HEK293T (cell line): ENCODE data around the gene SLC6A12.

Experiments
- CTCF ChIA-PET: fragments of 350-600 bp; formaldehyde crosslinking; extraction: SDS; loops from one replicate; lab custom pipeline; 2021; ENCODE audit warnings: antibody characterized with exemption, inconsistent platforms; lab: Yijun Ruan, JAX
- POLR2A ChIA-PET: fragments of 350-600 bp; formaldehyde crosslinking; extraction: SDS; loops from one replicate; lab custom pipeline; 2020; ENCODE audit warnings: antibody characterized with exemption, inconsistent platforms; lab: Yijun Ruan, JAX
- DNase-seq: peaks from one replicate; pipeline ENCODE4 v3.0.0; 2012; ENCODE audit warnings: mixed read lengths; ENCODE audit errors: extremely low spot score
- ARNT ChIP-seq: fragments of 450-650 bp; IDR thresholded peaks from 2 replicates; pipeline ENCODE4 v1.6.1; 2017; ENCODE audit warnings: mild to moderate bottlenecking
- BHLHE40 ChIP-seq: fragments of 450-650 bp; IDR thresholded peaks from 2 replicates; pipeline ENCODE4 v1.6.1; 2016; ENCODE audit warnings: mild to moderate bottlenecking, moderate library complexity, borderline replicate concordance
- CTBP1 ChIP-seq: fragments of 450-650 bp; IDR thresholded peaks from 2 replicates; pipeline ENCODE4 v1.6.1; 2016; ENCODE audit warnings: borderline replicate concordance
- ELF4 ChIP-seq: fragments of 450-650 bp; IDR thresholded peaks from 2 replicates; pipeline ENCODE4 v1.6.1; 2017; ENCODE audit warnings: antibody characterized with exemption
- FOXA1 ChIP-seq: fragments of 450-650 bp; IDR thresholded peaks from 2 replicates; pipeline ENCODE4 v1.6.1; 2016; ENCODE audit warnings: mild to moderate bottlenecking
- FOXK2 ChIP-seq: fragments of 450-650 bp; IDR thresholded peaks from 2 replicates; pipeline ENCODE4 v1.6.1; 2016; ENCODE audit warnings: mild to moderate bottlenecking
- FOXM1 ChIP-seq: fragments of 450-650 bp; IDR thresholded peaks from 2 replicates; pipeline ENCODE4 v1.6.1; 2017; ENCODE audit warnings: mild to moderate bottlenecking, borderline replicate concordance
- HDGF ChIP-seq: fragments of 450-650 bp; IDR thresholded peaks from 2 replicates; pipeline ENCODE4 v1.6.1; 2017; ENCODE audit warnings: antibody characterized with exemption, borderline replicate concordance
- L3MBTL2 ChIP-seq: fragments of 450-650 bp; conservative IDR thresholded peaks from 2 replicates; pipeline ENCODE4 v1.6.1; 2016; ENCODE audit warnings: mild to moderate bottlenecking
- LEF1 ChIP-seq: fragments of 450-650 bp; IDR thresholded peaks from 2 replicates; pipeline ENCODE4 v1.6.1; 2017; ENCODE audit warnings: mild to moderate bottlenecking, borderline replicate concordance
- NFRKB ChIP-seq: fragments of 450-650 bp; IDR thresholded peaks from 2 replicates; pipeline ENCODE4 v1.6.1; 2016; ENCODE audit warnings: mild to moderate bottlenecking, moderate library complexity
- SP1 ChIP-seq: fragments of 450-650 bp; IDR thresholded peaks from 2 replicates; pipeline ENCODE4 v1.6.1; 2017
- SUZ12 ChIP-seq: fragments of 450-650 bp; IDR thresholded peaks from 2 replicates; pipeline ENCODE4 v1.6.1; 2016; ENCODE audit warnings: mild to moderate bottlenecking
- TARDBP ChIP-seq: fragments of 450-650 bp; IDR thresholded peaks from 2 replicates; pipeline ENCODE4 v1.6.1; 2016
- ZNF384 ChIP-seq: fragments of 450-650 bp; IDR thresholded peaks from 2 replicates; pipeline ENCODE4 v1.6.1; 2016
- TF ChIP-seq, protein P1 (sequence below): fragments of 450-650 bp; IDR thresholded peaks from 2 replicates; pipeline ENCODE4 v1.6.1; 2016

Gene SLC6A12

GRCh38 chr12:186006-186625, 27.8 kb downstream of the SLC6A12 start:
- no peak for DNase-seq
- no peak for TF ChIP-seq FOXA1
- no peak for TF ChIP-seq HDGF
- TF ChIP-seq SP1: no peak
- TF ChIP-seq ZNF384: no peak
- no peak for TF ChIP-seq FOXM1
- no peak for TF ChIP-seq ELF4
- TF ChIP-seq TARDBP: no peak
- TF ChIP-seq CTBP1: no peak
- no peak for TF ChIP-seq ARNT
- TF ChIP-seq BHLHE40: no peak
- TF ChIP-seq, protein P1, sequence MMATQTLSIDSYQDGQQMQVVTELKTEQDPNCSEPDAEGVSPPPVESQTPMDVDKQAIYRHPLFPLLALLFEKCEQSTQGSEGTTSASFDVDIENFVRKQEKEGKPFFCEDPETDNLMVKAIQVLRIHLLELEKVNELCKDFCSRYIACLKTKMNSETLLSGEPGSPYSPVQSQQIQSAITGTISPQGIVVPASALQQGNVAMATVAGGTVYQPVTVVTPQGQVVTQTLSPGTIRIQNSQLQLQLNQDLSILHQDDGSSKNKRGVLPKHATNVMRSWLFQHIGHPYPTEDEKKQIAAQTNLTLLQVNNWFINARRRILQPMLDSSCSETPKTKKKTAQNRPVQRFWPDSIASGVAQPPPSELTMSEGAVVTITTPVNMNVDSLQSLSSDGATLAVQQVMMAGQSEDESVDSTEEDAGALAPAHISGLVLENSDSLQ: no peak
- no peak for TF ChIP-seq SUZ12
- no peak for TF ChIP-seq FOXK2
- TF ChIP-seq NFRKB: no peak
- TF ChIP-seq L3MBTL2: no peak
- TF ChIP-seq LEF1: no peak
- CTCF ChIA-PET: no interaction called here
- POLR2A ChIA-PET: no interaction called here

- POLR2A ChIA-PET: no interaction called here
- TF ChIP-seq, protein P1: no peak
- TF ChIP-seq FOXM1 (no peak), ARNT (no peak)
- no peak for DNase-seq
- CTCF ChIA-PET: no interaction called here
Measured at GRCh38 chr12:185576-185955, 28.4 kb downstream of the SLC6A12 start.

GRCh38 chr12:184811-185575, 29.0 kb downstream of the SLC6A12 start:
- ChIA-PET POLR2A (no interaction called here), CTCF (interaction anchor here (0.7 kb wide), 1 partner anchor 67 kb away, joined by 4 read pairs; no protein-coding TSS in a partner anchor)

DNA sequence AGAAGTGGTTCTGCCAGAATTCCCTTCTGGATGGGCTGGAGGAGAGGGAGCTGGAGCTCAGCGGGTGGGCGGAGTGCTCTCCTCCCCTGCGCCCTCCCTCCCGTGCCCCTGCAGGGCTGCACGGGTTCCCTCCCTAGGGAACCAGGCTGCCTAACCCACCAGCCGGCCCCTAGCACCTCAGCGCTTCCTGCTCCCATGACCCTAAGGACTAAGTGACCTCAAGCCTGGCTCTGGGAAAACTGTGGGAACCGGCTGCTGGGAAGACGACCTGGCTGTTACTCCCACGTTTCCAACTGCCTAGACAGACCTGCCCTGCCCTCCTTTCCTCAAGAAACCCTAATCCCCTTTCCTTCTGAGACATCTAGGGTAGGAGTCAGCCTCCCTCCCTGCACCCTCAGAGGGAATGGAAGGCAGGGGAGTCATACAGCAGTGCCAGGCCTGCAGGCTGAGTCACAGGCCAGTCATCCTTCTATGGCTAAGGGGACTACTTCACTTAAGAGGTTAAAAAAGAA, 31.5 kb downstream of the SLC6A12 start:
- TF ChIP-seq BHLHE40 (no peak), ELF4 (no peak), TARDBP (no peak), L3MBTL2 (no peak), FOXK2 (no peak), FOXM1 (no peak), SP1 (no peak), HDGF (no peak), LEF1 (no peak), CTBP1 (no peak), NFRKB (no peak), ARNT (no peak), FOXA1 (no peak), ZNF384 (no peak), SUZ12 (no peak)
- TF ChIP-seq, protein P1: no peak
- ChIA-PET POLR2A (no interaction called here), CTCF (no interaction called here)
- DNase-seq: no peak

More at GRCh38 chr12:184811-185575, 29.0 kb downstream of the SLC6A12 start:
- no peak for DNase-seq
- TF ChIP-seq LEF1 (no peak), TARDBP (no peak), L3MBTL2 (no peak), CTBP1 (no peak), SUZ12 (no peak), ZNF384 (no peak), HDGF (no peak)

DNA sequence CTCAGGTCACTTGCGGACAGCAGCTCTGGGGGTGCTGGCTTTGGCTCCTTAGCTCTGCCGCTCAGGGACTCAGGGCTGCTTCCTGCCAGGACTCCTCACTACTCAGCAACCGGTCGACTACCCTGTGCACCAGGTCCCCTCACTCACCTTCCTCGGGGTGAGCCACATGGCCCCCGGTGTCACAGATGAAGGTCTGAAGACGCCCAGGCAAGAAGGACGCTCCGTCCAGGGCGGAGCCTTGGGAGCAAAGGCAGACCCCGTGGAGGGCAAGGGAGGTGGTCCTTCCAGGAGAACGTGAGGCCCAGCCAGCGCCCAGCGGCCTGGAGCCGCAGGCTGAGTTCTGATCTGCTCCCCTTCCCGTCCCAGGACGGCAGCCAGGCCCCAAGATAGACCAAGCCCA, 32.0 kb downstream of the SLC6A12 start:
- no peak for TF ChIP-seq FOXK2
- no peak for TF ChIP-seq LEF1
- TF ChIP-seq BHLHE40: no peak
- TF ChIP-seq, protein P1: no peak
- TF ChIP-seq ELF4: no peak
- TF ChIP-seq ARNT: no peak
- no peak for TF ChIP-seq L3MBTL2
- no peak for TF ChIP-seq FOXM1
- no peak for TF ChIP-seq ZNF384
- no peak for TF ChIP-seq FOXA1
- TF ChIP-seq SUZ12: no peak
- no peak for TF ChIP-seq TARDBP
- TF ChIP-seq NFRKB: no peak
- TF ChIP-seq SP1: no peak
- no peak for DNase-seq
- ChIA-PET POLR2A (no interaction called here), CTCF (interaction anchor here (0.7 kb wide), 1 partner anchor 73 kb away, joined by 3 read pairs; no protein-coding TSS in a partner anchor)
